Effector CD4-positive, alpha-beta T cell (primary cell): ENCODE data around the gene SCPEP1.
"Not testable (repeated sequence)": the region's sequence is repeated elsewhere in the genome, so short reads cannot be mapped to it uniquely, and the experiment has no call there.

ENCODE experiments used
- DNase-seq: peaks from one replicate; pipeline ENCODE4 v3.0.0-alpha.2; 2020

The SCPEP1 gene

DNA sequence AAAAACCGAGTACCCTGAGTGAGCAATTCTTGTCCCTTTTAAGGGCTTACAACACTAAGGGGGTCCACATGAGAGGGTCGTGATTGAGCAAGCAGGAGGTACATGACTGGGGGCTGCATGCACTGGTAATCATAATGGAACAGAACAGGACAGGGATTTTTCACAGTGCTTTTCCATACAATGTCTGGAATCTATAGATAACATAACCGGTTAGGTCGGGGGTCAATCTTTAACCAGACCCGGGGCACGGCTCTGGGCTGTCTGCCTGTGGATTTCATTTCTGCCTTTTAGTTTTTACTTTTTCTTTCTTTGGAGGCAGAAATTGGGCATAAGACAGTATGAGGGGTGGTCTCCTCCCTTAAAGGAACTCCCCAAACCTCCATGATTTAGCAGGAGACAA lies 12.2 kb upstream of the SCPEP1 start:
- DNase-seq, result not testable (repeated sequence)

- DNase-seq, result no peak
Observed at GRCh38 chr17:56966338-56966737, 11.6 kb upstream of the SCPEP1 start.

GRCh38 chr17:56970974-56971373 lies 7.0 kb upstream of the SCPEP1 start:
- DNase-seq, result no peak

GRCh38 chr17:56972111-56972730 lies 5.7 kb upstream of the SCPEP1 start:
- DNase-seq, result no peak

DNA sequence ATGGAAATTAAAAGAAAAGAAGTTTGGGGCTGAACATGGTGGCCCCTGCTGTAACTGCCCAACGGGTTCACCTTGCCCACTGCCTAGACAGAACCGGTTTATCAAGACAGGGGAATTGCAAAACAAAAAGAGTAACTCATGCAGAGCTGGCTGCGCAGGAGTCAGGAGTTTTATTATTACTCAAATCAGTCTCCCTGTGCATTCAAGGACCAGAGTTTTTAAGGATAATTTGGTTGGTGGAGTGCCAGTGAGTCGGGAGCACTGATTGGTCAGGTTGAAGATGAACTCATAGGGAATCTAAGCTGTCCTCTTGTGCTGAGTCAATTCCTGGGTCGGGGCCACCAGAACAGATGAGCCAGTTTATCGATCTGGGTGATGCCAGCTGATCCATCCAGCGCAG lies 4.4 kb upstream of the SCPEP1 start:
- no peak for DNase-seq

DNA sequence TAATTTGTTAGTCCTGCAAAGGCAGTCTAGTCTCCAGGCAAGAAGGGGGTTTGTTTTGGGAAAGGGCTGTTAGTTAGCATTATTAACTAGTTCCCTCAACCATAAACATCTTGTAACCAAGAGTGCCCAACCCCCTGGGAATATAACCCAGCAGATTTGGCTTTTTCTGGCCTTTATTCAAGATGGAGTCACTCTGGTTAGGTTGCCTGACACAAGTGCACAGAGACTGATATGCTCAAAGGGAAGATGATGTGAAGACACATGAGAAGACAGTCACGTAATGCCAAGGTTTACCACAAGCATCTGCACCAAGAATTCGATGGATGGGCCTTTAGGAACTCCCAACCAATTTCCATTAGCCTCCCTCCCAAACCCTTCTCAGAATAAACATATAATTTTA lies 3.9 kb upstream of the SCPEP1 start:
- no peak for DNase-seq

DNA sequence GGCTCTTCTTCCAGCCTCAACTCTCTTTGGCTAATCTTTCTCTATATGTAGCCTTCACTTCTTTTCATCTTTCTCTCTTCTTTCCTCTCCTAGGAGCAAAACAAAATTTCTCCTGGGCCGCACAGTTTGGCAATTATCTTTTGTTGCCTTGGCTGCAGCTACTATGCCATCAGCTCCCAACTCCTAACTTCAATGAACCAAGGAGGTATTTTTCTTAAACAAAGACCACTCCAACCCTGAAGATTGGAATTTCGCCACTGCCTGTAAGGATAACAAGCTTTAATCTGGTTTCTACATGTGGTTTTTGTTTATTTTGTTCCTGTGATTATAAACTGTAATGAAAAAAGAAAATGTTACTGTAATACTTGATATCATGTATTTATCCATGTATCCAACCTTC lies 2.3 kb upstream of the SCPEP1 start:
- DNase-seq, result no peak

DNA sequence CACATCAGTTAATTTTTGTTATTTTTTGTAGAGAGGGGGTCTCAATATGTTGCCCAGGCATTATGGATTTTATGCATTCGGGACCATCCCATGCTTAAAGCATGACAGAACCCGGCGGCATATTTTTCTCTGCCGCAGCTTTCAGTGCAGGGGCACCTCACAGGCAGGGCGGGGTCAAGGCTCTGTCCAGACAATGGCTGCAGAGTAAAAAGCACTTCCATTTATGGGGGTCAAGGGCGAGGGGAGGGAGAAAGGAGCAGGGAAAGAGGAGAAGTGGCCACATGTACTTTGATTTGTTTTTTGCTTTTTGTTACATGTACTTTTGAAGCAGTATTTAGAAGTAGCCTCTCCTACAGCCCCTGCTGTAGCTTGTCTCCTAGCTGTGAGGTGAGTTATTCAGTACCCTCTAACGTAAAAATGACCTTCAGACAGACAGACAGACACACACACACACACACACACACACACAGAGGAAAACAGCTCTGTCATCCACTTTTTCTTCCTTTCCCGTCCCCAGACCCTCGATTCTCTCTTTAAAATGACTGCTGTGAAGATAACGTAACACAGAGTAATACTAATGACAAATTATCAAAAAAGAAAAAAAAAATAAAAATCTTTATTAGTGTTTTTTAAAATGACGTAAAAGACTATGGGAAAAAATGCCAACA lies 856 bp upstream of the SCPEP1 start:
- DNase-seq, result no peak

GRCh38 chr17:56978441-56979090 lies 635 bp downstream of the SCPEP1 start:
- no peak for DNase-seq

GRCh38 chr17:56979091-56979480 lies 1.2 kb downstream of the SCPEP1 start:
- no peak for DNase-seq

DNA sequence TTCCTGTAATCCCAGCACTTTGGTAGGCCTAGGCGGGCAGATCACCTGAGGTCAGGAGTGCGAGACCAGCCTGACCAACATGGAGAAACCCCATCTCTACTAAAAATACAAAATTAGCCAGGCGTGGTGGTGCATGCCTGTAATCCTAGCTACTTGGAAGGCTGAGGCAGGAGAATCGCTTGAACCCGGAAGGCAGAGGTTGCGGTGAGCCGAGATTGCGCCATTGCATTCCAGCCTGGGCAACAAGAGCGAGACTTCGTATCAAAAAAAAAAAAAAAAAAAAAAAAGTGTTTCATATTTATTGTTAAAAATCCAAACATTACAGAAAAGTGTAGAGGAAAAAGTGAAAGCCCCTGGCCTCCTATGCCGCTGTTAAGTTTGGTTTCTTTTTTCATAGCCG lies 2.6 kb downstream of the SCPEP1 start:
- DNase-seq, result not testable (repeated sequence)

DNA sequence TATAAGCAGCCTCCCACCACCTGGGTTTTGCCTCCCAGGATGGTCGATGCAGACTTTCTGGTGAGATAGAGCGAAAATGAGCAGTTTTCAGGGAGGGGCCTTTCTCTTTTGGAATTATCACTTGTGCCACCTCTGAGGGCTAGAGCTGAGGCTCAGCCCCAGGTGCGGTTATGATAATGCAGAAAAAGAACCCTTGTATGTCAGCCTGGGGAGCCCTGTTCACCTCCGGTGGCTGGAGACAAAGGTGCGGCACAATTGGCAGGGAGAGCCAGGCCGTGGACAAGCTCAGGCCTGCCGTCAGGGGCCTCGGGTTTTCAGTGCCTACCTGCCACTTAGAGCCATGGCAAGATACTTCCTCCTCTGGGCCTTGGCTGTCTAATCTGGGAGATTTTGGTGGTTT lies 4.4 kb downstream of the SCPEP1 start:
- no peak for DNase-seq

- no peak for DNase-seq
Observed at GRCh38 chr17:56983366-56983765, 5.4 kb downstream of the SCPEP1 start.

DNA sequence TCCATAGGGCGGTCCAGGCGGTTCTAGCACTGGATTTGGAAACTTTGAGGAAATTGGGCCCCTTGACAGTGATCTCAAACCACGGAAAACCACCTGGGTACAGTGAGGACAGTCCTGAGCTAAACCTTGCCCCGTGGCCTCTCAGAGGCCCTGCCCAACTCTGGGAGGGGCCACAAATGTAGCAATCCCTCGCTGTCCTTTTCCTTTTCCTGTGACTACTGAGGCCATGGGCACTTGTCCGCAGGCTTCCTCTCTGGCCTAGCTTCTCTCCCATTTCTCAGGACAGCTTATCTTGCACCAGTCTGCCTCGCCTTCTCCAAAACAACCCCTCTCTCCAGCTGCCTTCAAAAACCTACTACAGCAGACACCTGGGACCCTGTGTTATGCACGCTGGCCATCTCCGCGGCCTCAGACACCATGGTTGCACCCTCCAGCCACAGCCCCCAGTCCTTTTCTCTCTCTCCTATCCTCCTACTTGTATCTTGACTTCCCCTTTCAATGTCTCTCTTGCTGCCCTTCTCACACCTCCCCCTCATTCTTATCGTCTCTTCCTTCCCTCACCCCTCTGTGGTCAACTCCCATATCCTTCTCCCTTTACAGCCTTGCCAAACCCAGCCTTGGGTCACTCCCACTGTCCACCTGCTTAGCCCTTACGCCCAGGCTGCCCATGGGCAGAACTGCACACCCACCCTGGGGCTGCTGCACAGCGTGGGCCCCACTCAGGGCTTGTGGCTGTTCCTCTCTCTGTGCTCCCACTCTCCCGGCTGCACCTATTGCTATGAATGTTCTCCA lies 7.6 kb downstream of the SCPEP1 start:
- DNase-seq, result no peak

DNA sequence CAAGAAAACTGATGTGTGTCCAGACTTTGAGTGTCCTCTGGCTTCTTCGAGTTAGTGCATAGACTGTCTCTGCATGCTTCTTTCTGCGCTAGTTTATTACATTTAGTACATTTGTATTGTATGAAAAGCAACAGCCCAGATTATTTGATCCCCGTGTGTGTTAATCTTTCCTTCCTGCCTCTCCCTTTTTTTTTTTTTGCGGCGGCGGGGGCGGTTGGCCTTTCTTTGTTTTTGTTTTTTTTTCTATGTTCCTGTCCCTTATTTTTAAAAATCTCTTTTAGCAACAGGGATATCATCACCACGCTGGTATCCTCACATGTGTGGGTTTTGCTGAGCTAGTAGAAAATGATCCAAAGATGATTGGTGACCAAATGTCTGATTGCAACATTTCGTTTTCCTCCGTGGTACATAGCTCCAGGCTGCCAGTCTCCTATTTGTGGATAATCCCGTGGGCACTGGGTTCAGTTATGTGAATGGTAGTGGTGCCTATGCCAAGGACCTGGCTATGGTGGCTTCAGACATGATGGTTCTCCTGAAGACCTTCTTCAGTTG lies 9.4 kb downstream of the SCPEP1 start:
- DNase-seq, result no peak

GRCh38 chr17:56988901-56989572 lies 11.1 kb downstream of the SCPEP1 start:
- no peak for DNase-seq

GRCh38 chr17:56992364-56992763 lies 14.4 kb downstream of the SCPEP1 start:
- no peak for DNase-seq

DNA sequence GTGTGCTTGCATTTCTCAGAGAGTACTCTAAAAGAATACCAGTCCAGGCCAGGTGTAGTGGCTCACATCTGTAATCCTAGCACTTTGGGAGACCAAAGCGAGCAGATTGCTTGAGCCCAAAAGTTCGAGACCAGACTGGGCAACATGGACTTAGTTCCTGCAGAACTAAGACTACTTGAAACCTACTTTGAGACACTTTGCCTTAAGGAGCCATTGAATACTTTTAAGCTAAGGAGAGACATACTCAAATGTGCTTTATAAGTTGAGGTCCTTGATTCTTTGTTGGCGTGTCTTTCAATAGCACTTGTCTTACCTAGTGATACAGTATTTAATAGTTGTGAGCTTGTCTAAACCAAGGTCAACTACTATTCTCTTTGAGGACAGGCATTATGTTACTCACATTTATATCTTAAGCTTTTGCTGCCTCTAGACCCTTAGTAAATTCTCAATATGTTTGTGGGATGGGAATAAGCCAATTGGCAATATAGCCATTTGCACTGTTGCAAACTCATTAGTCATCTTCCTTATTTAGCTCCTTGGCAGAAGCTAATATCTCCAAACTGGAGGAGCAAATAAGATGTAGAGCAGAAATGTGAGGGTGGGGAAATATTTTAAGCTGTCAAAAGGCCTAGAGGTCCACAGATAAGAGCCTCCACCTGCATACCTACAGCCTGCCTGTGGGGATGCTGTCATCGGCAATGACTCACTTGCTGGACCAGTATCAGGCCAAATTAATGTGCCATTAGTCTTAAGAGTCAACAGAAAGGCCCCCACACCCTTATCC lies 16.3 kb downstream of the SCPEP1 start:
- DNase-seq, result no peak

- no peak for DNase-seq
Observed at GRCh38 chr17:56995766-56996165, 17.8 kb downstream of the SCPEP1 start.

GRCh38 chr17:56997313-56997712 lies 19.4 kb downstream of the SCPEP1 start:
- no peak for DNase-seq

- no peak for DNase-seq
Observed at GRCh38 chr17:57001541-57001940, 23.6 kb downstream of the SCPEP1 start.

- DNase-seq, result no peak
Observed at GRCh38 chr17:57002904-57003303, 25.0 kb downstream of the SCPEP1 start.
